GM15510 (cell line): ENCODE measurements around the gene EBF3.

Experiments
- POLR2A ChIP-seq: IDR thresholded peaks from 3 replicates; pipeline ENCODE4 v1.6.1; 2011; ENCODE audit warnings: borderline replicate concordance; ENCODE audit not compliant: insufficient read length; ENCODE audit errors: extremely low read depth

Gene EBF3

DNA sequence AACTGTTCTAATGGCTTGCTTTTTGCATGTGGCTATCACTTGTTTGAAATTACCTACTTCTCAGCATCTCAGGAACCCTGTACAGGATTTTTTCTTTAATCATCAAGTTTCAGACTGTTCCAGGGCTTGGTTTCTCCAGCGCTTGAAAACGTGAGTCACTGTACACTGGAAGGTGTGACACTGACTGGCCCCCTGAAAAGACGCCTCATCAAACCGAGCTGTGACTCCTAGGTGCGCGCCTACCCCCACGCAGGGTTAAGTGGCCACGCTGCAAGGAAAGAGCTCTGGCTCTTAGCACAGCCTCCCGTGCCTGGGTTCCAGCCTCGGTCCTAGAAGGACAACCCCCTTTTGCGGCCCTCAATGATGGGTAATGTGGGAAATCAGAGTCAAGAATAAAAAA, 81.0 kb downstream of the EBF3 start:
- TF ChIP-seq POLR2A = no peak

DNA sequence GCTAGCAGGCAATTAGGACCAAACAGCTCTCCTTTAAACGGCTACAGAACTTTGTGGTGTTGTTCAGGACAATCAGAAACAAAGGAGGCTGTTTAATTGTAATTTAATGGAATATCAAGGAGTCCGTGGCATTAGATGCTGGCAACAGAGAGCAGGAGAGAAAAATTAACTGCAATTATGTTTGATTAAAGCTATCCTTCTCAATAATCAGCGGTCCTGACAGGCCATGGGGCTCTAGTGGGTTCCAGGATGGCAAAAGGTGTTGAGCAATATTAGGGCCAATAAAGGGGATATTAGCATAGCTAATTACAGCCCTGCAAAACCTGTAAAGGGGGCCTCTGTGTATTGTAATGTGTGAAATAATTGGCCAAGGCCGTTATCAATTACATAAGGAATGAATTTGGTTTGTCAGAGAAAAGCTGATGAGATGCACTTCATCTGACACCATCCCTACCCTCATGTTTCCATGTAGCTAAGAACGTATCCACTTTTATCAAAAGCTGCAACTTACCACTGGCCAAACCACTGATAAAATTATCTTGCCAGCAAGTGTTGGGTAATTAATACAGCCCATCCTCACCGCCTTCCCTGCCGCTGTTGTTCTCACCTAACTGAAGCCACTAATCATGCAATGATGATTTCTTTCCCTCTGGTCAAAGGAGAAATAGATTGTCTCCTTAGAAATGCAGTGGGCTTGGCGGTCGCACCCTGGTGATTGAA, 81.6 kb downstream of the EBF3 start:
- TF ChIP-seq POLR2A = no peak

DNA sequence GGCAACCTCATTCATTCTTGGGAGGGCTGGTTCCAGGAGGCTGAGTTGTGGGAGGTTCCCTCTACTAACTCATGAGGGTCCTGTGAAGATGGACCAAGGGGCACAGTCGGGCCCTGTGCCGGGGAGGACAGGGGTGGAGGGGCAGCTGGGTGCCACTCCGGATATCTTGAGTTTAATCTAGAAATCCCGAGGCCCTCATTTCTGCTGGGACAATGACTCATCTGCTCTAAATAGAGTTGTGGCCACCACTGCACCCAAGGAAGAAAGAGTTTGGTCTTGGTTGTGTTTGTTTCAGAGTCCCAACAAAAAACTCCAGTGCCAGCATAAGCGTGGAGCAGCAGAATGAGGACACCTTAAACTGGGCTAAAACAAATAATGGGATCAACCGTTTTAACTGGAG, 82.4 kb downstream of the EBF3 start:
- no peak for TF ChIP-seq POLR2A

DNA sequence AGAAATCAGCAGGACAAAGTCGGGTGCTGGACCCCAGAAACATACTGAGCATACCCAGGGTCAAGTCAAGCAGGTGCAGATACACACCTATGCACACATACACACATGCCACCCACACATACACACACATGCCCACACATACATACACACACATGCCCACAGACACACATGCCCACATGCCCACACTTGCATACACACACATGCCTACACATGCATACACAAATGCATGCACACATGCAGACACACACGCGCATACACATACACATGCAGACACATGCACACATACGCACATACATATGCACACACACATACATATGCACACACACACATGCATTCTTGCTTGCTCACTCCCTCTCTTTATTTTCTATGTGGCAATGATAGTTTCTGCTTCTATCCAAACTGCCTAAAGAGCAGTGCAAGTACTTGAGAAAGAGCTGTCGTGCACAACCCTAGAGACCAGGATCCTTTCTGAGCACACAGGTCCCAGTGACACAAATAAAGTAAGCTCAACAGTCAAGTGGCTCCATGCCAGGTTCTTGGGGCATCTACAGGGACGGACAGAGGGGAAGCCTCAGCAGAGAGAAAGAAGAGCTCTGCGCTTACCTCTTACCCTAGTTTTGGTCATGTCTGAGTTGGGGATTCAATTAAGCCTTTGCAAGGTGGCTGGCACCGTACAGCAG, 83.7 kb downstream of the EBF3 start:
- no peak for TF ChIP-seq POLR2A

DNA sequence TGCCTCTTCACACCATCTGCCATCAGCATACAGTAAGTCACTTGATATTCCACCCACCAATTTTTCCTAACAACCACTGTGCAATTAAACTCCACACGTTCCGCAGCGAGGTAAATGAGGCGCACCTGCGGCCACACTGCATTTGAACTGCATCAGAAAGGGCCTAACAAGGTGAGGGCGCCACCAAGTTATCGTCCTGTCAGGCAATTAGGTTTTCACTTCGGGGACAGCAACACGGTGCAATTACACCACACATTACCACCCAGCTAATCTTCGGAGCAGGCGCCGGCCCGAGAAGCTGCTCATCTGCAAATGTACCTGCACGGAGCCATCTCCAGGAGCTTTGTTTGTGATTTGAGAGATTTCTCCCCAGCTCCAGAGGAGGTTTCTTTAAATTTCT, 84.4 kb downstream of the EBF3 start:
- no peak for TF ChIP-seq POLR2A

DNA sequence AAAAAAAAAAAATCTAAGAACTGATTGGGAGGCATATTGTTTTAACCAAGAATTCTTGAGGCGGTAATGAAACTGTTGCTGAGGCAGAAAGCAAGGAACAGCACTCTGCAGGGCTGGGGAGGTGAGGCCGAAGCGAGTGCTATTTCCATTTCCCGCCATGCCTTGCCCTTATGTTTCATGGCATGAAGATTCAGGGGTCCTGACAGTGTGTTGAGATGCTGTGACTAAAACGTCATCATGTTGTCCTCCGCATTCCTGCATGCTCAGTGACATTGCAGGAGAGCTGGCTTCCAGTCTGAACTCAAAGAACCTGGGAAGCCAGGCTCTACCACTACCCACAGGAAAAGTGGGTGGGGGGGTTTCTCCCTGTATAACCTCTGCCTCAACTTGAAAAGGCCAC, 85.2 kb downstream of the EBF3 start:
- no peak for TF ChIP-seq POLR2A

DNA sequence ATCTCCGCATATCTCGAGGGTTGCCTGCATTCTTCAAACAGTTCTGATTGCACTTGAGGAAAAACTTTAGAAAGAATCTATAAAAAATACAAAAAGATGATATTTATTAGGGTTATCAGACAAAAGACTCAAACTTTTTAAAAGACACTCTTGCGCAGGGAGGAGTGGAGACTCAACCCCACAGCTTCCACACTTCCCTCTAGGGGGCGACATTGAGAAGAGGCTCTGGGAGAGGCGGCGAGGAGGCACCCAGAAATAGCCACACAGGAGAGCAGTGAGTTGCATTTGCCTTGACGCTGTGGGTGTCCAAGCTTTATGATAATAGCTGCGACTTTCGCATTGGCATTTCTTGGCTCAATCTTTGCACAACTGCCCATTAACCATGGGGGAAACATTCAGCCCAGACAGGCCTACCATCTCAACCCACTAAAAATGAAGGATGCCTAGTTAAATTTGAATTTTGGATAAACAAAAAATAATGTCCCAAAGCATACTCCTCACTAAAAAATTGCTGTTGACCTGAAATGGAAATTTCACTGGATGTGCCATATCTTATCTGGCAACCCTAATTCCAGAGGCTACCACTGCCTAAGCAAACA, 86.2 kb downstream of the EBF3 start:
- TF ChIP-seq POLR2A = no peak

DNA sequence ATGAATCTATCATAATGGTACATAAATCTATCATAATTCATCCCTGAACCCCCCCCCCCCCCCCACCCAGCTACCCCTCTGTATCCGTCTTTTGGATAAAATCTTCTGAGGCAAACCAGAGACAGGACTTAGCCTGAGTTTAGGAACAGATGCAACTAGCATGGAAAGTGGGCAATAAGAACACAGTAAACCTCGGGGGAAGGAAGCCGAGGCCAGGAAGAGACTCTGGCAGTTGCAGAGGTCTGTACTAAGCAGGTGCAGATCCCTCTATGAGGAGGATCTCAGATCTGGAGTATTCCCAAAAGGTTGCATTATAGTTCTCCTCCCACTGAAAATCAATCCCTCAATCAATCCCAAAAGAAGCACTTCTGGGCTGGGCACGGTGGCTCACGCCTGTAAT, 87.2 kb downstream of the EBF3 start:
- TF ChIP-seq POLR2A = no peak

DNA sequence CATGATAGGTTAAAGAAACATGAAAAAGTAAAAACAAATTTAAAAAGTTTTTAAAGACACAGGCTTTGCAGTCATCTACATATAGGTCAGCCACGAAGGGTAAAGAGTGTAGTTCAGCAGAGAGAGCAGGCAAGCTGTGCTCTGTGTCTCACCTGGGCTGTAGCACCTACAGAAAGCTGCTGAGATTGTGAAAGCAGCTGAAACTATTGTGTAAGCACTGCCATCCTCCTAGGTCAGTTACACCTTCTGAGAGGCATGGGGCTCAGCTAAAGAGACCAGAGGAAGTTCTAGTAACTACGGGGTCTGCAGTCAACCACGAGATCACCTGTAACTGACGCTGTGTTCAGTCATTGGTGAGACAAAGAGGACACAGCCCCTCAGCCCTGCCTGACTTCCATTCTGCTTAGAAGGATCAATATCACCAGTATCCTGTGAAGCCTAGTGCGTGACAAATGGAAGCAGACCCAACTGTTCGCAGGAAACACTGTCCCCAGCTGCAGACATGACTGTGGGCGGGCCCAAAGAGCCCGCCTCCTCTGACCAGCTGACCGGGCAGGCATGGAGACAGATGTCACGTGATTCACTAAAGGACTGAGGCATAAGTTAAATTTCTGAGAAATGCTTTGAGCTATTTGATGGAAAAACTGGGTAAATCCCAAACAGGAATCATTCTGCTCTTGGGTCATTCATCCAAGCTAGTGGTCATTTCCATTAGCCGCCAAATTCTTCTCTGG, 87.9 kb downstream of the EBF3 start:
- no peak for TF ChIP-seq POLR2A

DNA sequence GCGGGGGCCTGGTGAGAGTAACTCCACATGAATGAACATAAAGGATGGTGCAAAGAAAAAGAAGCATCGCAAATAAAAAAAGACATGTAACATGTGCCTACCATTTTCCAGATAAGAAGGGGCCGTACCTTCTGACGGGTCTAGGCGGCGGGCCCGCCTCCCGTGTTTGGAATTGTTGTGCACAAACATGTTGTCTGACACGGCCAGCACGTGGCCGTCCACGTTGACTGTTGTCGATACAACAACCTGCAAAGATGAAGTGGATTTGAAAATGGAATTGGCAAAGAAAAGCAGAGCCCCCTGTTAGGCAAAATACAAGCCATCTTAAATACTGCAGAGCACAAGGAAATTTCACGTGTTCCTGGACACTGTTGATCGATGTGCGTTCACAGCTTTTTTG, 90.7 kb downstream of the EBF3 start:
- no peak for TF ChIP-seq POLR2A

DNA sequence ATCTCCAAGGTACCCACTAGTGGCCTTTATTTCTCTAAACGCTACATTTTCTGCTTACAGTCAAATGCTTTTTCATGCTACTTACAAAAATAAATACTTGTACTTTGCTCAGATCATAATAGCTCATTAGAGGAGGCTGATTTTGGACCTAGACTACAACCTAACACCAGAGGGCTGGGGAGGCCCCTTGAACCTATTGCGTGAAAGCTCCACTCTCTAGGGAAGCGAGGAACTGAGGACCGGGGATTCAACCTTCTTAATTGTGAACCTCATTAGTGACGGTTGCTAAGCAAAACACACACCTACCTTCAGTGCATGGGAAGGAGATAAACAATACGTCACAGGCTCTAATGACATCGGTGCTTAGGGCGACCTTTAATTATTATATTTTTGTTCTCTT, 92.1 kb downstream of the EBF3 start:
- TF ChIP-seq POLR2A = no peak

DNA sequence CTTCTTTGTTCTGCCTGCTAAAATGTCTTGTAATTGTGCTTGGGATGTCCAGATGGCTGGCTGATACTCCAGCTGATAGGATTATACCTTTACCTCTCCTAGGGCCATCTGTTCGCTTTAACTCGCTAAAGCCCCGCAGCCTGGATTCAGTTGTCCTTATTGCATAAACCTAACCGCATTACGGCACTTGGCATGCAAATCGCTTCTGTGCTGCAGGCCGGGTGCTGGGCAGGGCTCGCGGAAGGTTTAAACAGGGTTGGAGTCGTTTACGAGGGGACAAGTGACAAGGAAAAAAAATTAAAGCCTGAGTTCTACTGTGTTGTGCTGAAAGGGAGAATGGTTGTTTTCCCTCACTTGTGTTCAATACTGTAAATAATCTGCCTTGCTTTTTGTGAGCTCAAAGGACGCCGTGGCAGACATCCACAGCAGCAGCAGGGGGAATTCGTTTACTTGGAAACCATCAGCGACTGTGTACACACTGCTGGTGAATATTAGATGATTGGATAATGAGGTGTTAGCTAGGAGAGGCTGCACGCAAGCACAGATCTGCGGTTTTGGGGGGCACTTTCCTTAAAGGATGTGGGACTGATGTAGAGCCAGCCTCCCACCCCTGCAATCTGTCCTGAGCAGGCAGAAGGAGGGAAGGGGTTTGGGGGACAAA, 93.0 kb downstream of the EBF3 start:
- TF ChIP-seq POLR2A = no peak

DNA sequence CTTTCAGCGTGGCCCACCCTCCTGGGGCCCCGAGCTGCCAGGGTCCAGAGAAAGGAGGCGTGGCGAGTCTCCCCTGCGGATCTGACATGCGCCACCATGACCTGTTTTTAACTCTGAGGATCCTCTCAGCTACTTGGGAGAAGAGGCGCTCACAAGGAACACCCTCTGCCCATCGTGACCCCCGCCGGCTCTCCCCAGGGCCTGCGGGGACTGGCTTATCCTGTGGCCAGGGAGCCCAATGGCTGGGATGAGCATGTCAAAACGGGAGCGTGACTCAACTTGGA, 93.7 kb downstream of the EBF3 start:
- TF ChIP-seq POLR2A = no peak

DNA sequence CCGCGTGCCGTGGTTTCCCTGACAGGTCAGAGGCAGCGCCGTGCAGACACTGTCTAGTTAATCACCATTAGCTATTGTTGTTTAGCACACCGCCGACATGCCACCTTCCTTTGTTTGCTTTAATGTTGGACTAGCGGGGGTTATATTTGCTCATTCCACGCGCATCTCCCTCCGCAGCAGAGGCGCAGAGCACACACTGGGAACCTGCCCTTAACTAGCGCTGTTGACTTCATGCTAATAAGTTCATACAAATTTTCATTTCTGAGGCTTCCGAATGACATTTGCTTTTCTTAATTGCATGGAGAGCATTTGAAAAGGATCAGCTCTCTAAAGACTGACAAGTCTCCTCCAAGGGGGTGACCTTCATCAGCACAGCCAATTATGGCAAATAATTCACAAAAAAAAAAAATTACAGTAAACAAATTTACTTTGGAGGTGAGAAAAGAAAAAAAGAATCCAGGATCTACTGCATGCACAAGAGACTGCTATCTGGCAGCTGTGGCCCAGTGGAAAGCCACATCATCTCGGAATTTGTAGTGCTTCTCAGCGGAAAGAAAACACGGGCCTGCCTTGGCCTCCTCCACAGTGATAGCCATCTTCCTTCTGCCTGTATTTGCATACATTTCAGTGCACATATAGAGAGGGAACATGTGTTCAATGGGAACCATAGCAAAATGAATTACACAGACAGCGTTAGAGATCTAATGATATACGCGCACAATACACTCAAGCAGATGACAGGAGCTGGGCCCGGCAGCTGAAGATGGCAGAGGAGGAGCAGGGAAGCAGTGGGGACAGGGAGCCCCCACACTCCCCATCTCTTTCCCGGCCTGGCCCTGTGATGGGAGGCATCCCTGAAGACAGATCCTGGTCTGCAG, 94.2 kb downstream of the EBF3 start:
- TF ChIP-seq POLR2A = no peak
